Measurements from ENCODE around the gene SMIM31. TPM values are rescaled to one million over a fixed set of nuclear protein-coding genes. Genes with fewer than 3 reads are reported as not detected.

The SMIM31 gene
- total and polyA plus RNA-seq, 9 of the 15 experiments (the other 6 are each of a cell fraction or from before 2014, with no cell fraction given): not detected

- Histone ChIP-seq H3K79me2 (ENCODE audit: control insufficient read depth, insufficient read depth, low read length) (no peaks in the 10 kb centered on the region), H4K20me1 (replicated peaks; ENCODE audit: control insufficient read depth, insufficient read depth, low read length) (no peaks in the 10 kb centered on the region; the same call in 1 of the 2 replicates), H3K27me3 (ENCODE audit: control insufficient read depth in 2 of 2, insufficient read depth in 2 of 2, low read length in 2 of 2) (no peaks in the 10 kb centered on the region), H3K4me2 (ENCODE audit: insufficient read depth, low read length) (no peak overlapping the region), H3K36me3 (ENCODE audit: control insufficient read depth, insufficient read depth, low read length) (no peaks in the 10 kb centered on the region), H2AFZ (ENCODE audit: low read depth, low read length) (no peak overlapping the region), H3K4me1 (replicated peaks in 1 of 2; ENCODE audit: control insufficient read depth in 2 of 2, insufficient read depth in 2 of 2, low read length in 2 of 2) (no peaks in the 10 kb centered on the region), H3K9ac (ENCODE audit: insufficient read depth in 1 of 2, low read depth in 2 of 2, low read length in 2 of 2) (no peak overlapping the region), H3K27ac (ENCODE audit: extremely low read depth, low read depth, low read length) (no peak overlapping the region), H3K9me3 (replicated peaks; ENCODE audit: control insufficient read depth, insufficient read depth, low read depth, low read length) (no peaks in the 10 kb centered on the region), H3K4me3 (no peak overlapping the region), H3K9me1 (ENCODE audit: control insufficient read depth, insufficient read depth, low read length) (no peaks in the 10 kb centered on the region)
- ATAC-seq (no peak), DNase-seq (ENCODE audit: extremely low read depth in 1 of 4, low spot score in 3 of 4) (no peak), FAIRE-seq (no peak)
- ChIA-PET CTCF (ENCODE audit: low intra/inter-chr PET ratio) (no interaction called here), POLR2A (interaction anchor here (0.6 kb wide), 1 partner anchor 29 kb away, joined by 3 read pairs; no protein-coding TSS in a partner anchor)
- no TSS peak for BruUV-seq (replicated peaks)
- TF ChIP-seq MCM3 (IDR thresholded peaks at IDR 0.05) (no peak), MAFG (tag; conservative IDR thresholded peaks at IDR 0.05) (no peak), TAF15 (IDR thresholded peaks at IDR 0.05; ENCODE audit: low read depth, low read length) (no peak), PPARD (CRISPR knock-in tag; IDR thresholded peaks at IDR 0.05) (no peak), E2F5 (CRISPR knock-in tag; IDR thresholded peaks at IDR 0.05) (no peak), ADNP (tag; IDR thresholded peaks at IDR 0.05) (no peak), E2F4 (CRISPR knock-in tag; IDR thresholded peaks at IDR 0.05; ENCODE audit: low read depth) (no peak), RCOR1 (IDR thresholded peaks at IDR 0.05; ENCODE audit: borderline replicate concordance in 1 of 2, low read depth in 2 of 2, low read length in 2 of 2) (no peak), ZNF586 (CRISPR knock-in tag; conservative IDR thresholded peaks at IDR 0.05) (no peak), BCLAF1 (IDR thresholded peaks at IDR 0.05; ENCODE audit: borderline replicate concordance in 1 of 2, control insufficient read depth in 1 of 2, low read depth in 2 of 2, low read length in 1 of 2) (no peak), NR2C1 (IDR thresholded peaks at IDR 0.05) (no peak), NR2C1 (tag; IDR thresholded peaks at IDR 0.05) (no peak)
- 0% methylated on average over 2 of the region's 2 CpGs for WGBS (ENCODE audit: insufficient coverage, low coverage, missing lambda C conversion rate)
- in situ Hi-C loops (cut with MboI): no loop called here
- intact Hi-C loops (cut with micrococcal nuclease): no loop called here
Measured at GRCh38 chr4:164799410-164799809, 45.5 kb downstream of the SMIM31 start.
